ENCODE data around the gene CREB5.
"Not testable (repeated sequence)": the region's sequence is repeated elsewhere in the genome, so short reads cannot be mapped to it uniquely, and the experiment has no call there.

The CREB5 gene

GRCh38 chr7:28597284-28597683 is 185.0 kb downstream of the CREB5 start:
- Histone ChIP-seq H3K27ac (ENCODE audit: poor library complexity, severe bottlenecking) (no peak overlapping the region), H3K36me3 (ENCODE audit: low read depth) (no peaks in the 10 kb centered on the region), H3K9me3 (ENCODE audit: severe bottlenecking) (no peaks in the 10 kb centered on the region), H3K4me3 (ENCODE audit: severe bottlenecking) (no peak overlapping the region), H3K4me1 (ENCODE audit: insufficient read depth, poor library complexity, severe bottlenecking) (no peaks in the 10 kb centered on the region), H3K27me3 (ENCODE audit: insufficient read depth, poor library complexity, severe bottlenecking) (no peaks in the 10 kb centered on the region)
- no peak for DNase-seq (ENCODE audit: low spot score)
- TF ChIP-seq CTCF (IDR thresholded peaks at IDR 0.05; ENCODE audit: poor library complexity, severe bottlenecking) = no peak
- ATAC-seq (ENCODE audit: low read depth) = no peak

GRCh38 chr7:28598037-28598436 is 185.7 kb downstream of the CREB5 start:
- not testable (repeated sequence) for H3K4me1 ChIP-seq (ENCODE audit: insufficient read depth, poor library complexity, severe bottlenecking)

GRCh38 chr7:28598586-28598985 is 186.3 kb downstream of the CREB5 start:
- Histone ChIP-seq H3K4me3 (ENCODE audit: severe bottlenecking) (no peak overlapping the region), H3K9me3 (ENCODE audit: severe bottlenecking) (no peaks in the 10 kb centered on the region), H3K27ac (ENCODE audit: poor library complexity, severe bottlenecking) (no peak overlapping the region), H3K27me3 (ENCODE audit: insufficient read depth, poor library complexity, severe bottlenecking) (no peaks in the 10 kb centered on the region), H3K4me1 (ENCODE audit: insufficient read depth, poor library complexity, severe bottlenecking) (no peaks in the 10 kb centered on the region), H3K36me3 (ENCODE audit: low read depth) (no peaks in the 10 kb centered on the region)
- no peak for TF ChIP-seq CTCF (IDR thresholded peaks at IDR 0.05; ENCODE audit: poor library complexity, severe bottlenecking)
- DNase-seq (ENCODE audit: low spot score) (no peak), ATAC-seq (ENCODE audit: low read depth) (no peak)

More at GRCh38 chr7:28598037-28598436, 185.7 kb downstream of the CREB5 start:
- not testable (repeated sequence) for H3K36me3 ChIP-seq (ENCODE audit: low read depth); H3K27ac ChIP-seq (ENCODE audit: poor library complexity, severe bottlenecking); ATAC-seq (ENCODE audit: low read depth); DNase-seq (ENCODE audit: low spot score); H3K4me3 ChIP-seq (ENCODE audit: severe bottlenecking); H3K9me3 ChIP-seq (ENCODE audit: severe bottlenecking); H3K27me3 ChIP-seq (ENCODE audit: insufficient read depth, poor library complexity, severe bottlenecking)

GRCh38 chr7:28599411-28599810 is 187.1 kb downstream of the CREB5 start:
- ATAC-seq (ENCODE audit: low read depth) = no peak
- Histone ChIP-seq H3K9me3 (ENCODE audit: severe bottlenecking) (no peaks in the 10 kb centered on the region), H3K36me3 (ENCODE audit: low read depth) (no peaks in the 10 kb centered on the region), H3K4me3 (ENCODE audit: severe bottlenecking) (no peak overlapping the region), H3K4me1 (ENCODE audit: insufficient read depth, poor library complexity, severe bottlenecking) (no peaks in the 10 kb centered on the region), H3K27ac (ENCODE audit: poor library complexity, severe bottlenecking) (no peak overlapping the region), H3K27me3 (ENCODE audit: insufficient read depth, poor library complexity, severe bottlenecking) (no peaks in the 10 kb centered on the region)
- no peak for DNase-seq (ENCODE audit: low spot score)
- no peak for TF ChIP-seq CTCF (IDR thresholded peaks at IDR 0.05; ENCODE audit: poor library complexity, severe bottlenecking)

GRCh38 chr7:28602282-28602681 is 190.0 kb downstream of the CREB5 start:
- H3K36me3 ChIP-seq (ENCODE audit: low read depth) = no peaks in the 10 kb centered on the region
- H3K9me3 ChIP-seq (ENCODE audit: severe bottlenecking) = no peaks in the 10 kb centered on the region
- no peak overlapping the region for H3K4me3 ChIP-seq (ENCODE audit: severe bottlenecking)
- DNase-seq (ENCODE audit: low spot score) = no peak
- H3K4me1 ChIP-seq (ENCODE audit: insufficient read depth, poor library complexity, severe bottlenecking) = no peaks in the 10 kb centered on the region
- H3K27ac ChIP-seq (ENCODE audit: poor library complexity, severe bottlenecking) = no peak overlapping the region
- H3K27me3 ChIP-seq (ENCODE audit: insufficient read depth, poor library complexity, severe bottlenecking) = no peaks in the 10 kb centered on the region
- no peak for TF ChIP-seq CTCF (IDR thresholded peaks at IDR 0.05; ENCODE audit: poor library complexity, severe bottlenecking)
- ATAC-seq (ENCODE audit: low read depth) = no peak

Measured in RWPE2 (cell line).